Peyer's patch (tissue), 4 donors: ENCODE data around the gene SLC6A2.

Source experiments
- CTCF ChIP-seq, 6 experiments: fragments of 450-650 bp in 4 of 6; fragments of 200-600 bp in 2 of 6; sonication (generic) in 1 of 6; IDR thresholded peaks; one replicate each; pipeline ENCODE4 v1.5.1; 2017 to 2019; ENCODE audit warnings: antibody characterized with exemption in 6 of 6, mild to moderate bottlenecking in 3 of 6, moderate library complexity in 1 of 6
- POLR2A ChIP-seq, 2 donors: fragments of 450-650 bp; IDR thresholded peaks; one replicate each; pipeline ENCODE4 v1.5.1; 2017; ENCODE audit warnings: antibody characterized with exemption in 2 of 2, mild to moderate bottlenecking in 2 of 2, moderate library complexity in 2 of 2

GRCh38 chr16:55698331-55698730 is 42.5 kb downstream of the SLC6A2 start:
- TF ChIP-seq CTCF (IDR thresholded peaks at IDR 0.05): no peak
- no peak for TF ChIP-seq POLR2A (IDR thresholded peaks at IDR 0.05)
